ENCODE results near the gene CBFA2T2. TPM values are rescaled to one million over a fixed set of nuclear protein-coding genes. Genes with fewer than 3 reads are reported as not detected.

CBFA2T2 gene
- total and polyA plus RNA-seq, 10 of the 15 experiments (the other 5 are each of a cell fraction or from before 2014, with no cell fraction given): 0.61 to 8.6 (median 5.5) TPM

DNA sequence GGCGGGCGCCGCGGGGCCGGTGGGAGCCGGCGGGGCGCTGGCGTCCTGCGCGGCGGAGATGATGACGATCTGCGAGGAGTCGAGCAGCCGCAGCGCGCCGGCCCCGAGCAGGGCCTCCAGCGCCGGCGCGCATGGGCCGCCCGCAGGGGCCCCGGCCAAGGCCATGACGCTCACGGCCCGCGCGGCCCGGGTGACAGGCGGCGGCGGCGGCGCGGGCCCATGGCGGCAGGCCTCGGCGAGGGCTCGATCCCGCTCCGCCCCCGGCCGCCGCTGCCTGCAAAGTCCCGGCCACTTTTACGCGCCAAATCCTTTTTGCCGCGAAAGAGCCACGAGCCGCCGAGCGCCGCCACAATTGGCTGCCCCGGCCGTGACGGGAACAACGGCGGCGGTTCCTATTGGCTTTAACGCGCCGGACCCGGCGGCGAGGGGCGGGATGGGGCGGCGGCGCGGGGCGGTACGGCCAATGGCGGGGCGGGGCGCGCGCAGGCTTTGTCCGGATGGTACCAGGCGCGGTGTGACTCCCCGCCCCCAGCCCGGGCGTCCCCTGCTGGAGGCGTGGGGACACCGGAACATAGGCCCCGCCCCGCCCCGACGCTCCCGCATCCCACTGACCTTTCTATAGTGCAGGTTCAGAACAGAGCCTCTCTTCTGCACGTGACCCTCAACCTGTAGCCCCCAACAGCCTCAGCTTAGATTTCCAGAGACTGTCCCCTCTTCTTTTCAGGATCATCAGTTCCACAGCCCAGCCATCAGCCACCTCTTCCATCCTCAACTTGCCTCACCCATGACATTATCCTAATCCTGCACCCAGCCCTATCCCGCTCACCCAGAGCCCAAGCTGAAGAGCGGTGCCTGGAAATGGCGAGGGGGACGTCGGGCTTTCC is 196.4 kb downstream of the CBFA2T2 start, which contains the start of gene E2F1 (continued):
- TF ChIP-seq, protein P1, sequence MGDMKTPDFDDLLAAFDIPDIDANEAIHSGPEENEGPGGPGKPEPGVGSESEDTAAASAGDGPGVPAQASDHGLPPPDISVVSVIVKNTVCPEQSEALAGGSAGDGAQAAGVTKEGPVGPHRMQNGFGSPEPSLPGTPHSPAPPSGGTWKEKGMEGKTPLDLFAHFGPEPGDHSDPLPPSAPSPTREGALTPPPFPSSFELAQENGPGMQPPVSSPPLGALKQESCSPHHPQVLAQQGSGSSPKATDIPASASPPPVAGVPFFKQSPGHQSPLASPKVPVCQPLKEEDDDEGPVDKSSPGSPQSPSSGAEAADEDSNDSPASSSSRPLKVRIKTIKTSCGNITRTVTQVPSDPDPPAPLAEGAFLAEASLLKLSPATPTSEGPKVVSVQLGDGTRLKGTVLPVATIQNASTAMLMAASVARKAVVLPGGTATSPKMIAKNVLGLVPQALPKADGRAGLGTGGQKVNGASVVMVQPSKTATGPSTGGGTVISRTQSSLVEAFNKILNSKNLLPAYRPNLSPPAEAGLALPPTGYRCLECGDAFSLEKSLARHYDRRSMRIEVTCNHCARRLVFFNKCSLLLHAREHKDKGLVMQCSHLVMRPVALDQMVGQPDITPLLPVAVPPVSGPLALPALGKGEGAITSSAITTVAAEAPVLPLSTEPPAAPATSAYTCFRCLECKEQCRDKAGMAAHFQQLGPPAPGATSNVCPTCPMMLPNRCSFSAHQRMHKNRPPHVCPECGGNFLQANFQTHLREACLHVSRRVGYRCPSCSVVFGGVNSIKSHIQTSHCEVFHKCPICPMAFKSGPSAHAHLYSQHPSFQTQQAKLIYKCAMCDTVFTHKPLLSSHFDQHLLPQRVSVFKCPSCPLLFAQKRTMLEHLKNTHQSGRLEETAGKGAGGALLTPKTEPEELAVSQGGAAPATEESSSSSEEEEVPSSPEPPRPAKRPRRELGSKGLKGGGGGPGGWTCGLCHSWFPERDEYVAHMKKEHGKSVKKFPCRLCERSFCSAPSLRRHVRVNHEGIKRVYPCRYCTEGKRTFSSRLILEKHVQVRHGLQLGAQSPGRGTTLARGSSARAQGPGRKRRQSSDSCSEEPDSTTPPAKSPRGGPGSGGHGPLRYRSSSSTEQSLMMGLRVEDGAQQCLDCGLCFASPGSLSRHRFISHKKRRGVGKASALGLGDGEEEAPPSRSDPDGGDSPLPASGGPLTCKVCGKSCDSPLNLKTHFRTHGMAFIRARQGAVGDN (IDR thresholded peaks at IDR 0.05): no peak
- TF ChIP-seq CBX3 (IDR thresholded peaks at IDR 0.05; ENCODE audit: borderline replicate concordance, low read depth) (no peak), EZH2 (IDR thresholded peaks at IDR 0.05; ENCODE audit: borderline replicate concordance, control insufficient read depth, low read depth, low read length) (no peak), RUNX3 (IDR thresholded peaks at IDR 0.05; ENCODE audit: low read length) (no peak; the same call in 1 of the 2 replicates), HDAC6 (IDR thresholded peaks at IDR 0.05; ENCODE audit: unreplicated experiment) (no peak), PAX5 (IDR thresholded peaks at IDR 0.05; ENCODE audit: borderline replicate concordance, low read depth, low read length) (no peak), PML (IDR thresholded peaks at IDR 0.05; ENCODE audit: low read length) (no peak), KAT2A (conservative IDR thresholded peaks at IDR 0.05; ENCODE audit: control insufficient read depth, low read depth, low read length) (no peak), IKZF1 (conservative IDR thresholded peaks at IDR 0.05) (no peak; the same call in 1 of the 2 replicates), IKZF2 (IDR thresholded peaks at IDR 0.05) (no peak), GABPA (IDR thresholded peaks at IDR 0.05; ENCODE audit: low read depth) (no peak), SIX5 (IDR thresholded peaks at IDR 0.05; ENCODE audit: low read depth, low read length, severe bottlenecking) (no peak), CHD2 (IDR thresholded peaks at IDR 0.05; ENCODE audit: borderline replicate concordance, low read depth, low read length) (peak; percentile 79; the same call in 1 of the 2 replicates), STAT3 (IDR thresholded peaks at IDR 0.05; ENCODE audit: low read depth, low read length) (no peak), HCFC1 (IDR thresholded peaks at IDR 0.05; ENCODE audit: low read length) (no peak), TARDBP (IDR thresholded peaks at IDR 0.05; ENCODE audit: borderline replicate concordance) (no peak), SUPT20H (IDR thresholded peaks at IDR 0.05; ENCODE audit: borderline replicate concordance, control insufficient read depth, low read depth, low read length) (no peak), TCF7 (IDR thresholded peaks at IDR 0.05; ENCODE audit: borderline replicate concordance) (no peak)
- TF ChIP-seq, protein P2, sequence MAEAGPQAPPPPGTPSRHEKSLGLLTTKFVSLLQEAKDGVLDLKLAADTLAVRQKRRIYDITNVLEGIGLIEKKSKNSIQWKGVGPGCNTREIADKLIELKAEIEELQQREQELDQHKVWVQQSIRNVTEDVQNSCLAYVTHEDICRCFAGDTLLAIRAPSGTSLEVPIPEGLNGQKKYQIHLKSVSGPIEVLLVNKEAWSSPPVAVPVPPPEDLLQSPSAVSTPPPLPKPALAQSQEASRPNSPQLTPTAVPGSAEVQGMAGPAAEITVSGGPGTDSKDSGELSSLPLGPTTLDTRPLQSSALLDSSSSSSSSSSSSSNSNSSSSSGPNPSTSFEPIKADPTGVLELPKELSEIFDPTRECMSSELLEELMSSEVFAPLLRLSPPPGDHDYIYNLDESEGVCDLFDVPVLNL (IDR thresholded peaks at IDR 0.05; ENCODE audit: low read depth, low read length): peak; percentile 90
- TF ChIP-seq, protein P3, sequence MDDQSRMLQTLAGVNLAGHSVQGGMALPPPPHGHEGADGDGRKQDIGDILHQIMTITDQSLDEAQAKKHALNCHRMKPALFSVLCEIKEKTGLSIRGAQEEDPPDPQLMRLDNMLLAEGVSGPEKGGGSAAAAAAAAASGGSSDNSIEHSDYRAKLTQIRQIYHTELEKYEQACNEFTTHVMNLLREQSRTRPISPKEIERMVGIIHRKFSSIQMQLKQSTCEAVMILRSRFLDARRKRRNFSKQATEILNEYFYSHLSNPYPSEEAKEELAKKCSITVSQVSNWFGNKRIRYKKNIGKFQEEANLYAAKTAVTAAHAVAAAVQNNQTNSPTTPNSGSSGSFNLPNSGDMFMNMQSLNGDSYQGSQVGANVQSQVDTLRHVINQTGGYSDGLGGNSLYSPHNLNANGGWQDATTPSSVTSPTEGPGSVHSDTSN (IDR thresholded peaks at IDR 0.05; ENCODE audit: insufficient replicate concordance, low read depth, low read length): no peak
- TF ChIP-seq, protein P4, sequence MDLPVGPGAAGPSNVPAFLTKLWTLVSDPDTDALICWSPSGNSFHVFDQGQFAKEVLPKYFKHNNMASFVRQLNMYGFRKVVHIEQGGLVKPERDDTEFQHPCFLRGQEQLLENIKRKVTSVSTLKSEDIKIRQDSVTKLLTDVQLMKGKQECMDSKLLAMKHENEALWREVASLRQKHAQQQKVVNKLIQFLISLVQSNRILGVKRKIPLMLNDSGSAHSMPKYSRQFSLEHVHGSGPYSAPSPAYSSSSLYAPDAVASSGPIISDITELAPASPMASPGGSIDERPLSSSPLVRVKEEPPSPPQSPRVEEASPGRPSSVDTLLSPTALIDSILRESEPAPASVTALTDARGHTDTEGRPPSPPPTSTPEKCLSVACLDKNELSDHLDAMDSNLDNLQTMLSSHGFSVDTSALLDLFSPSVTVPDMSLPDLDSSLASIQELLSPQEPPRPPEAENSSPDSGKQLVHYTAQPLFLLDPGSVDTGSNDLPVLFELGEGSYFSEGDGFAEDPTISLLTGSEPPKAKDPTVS (IDR thresholded peaks at IDR 0.05; ENCODE audit: low read depth, low read length): no peak
- TF ChIP-seq, protein P5, sequence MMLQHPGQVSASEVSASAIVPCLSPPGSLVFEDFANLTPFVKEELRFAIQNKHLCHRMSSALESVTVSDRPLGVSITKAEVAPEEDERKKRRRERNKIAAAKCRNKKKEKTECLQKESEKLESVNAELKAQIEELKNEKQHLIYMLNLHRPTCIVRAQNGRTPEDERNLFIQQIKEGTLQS (IDR thresholded peaks at IDR 0.05; ENCODE audit: borderline replicate concordance, extremely low read depth, low read depth, low read length): no peak
